Stimulated activated CD8-positive, alpha-beta memory T cell treated with anti-CD3 and anti-CD28 coated beads, Interleukin-15, amount 100 ng/mL, for 4 hours (primary cell): Measurements from ENCODE around the gene ZFP82.
A peak's percentile ranks its signal among the peaks of the same experiment; 100 is the strongest.

ENCODE experiments used
- DNase-seq, 2 donors: peaks; one replicate each; pipeline ENCODE4 v3.0.0-alpha.2; 2020; ENCODE audit warnings: low read depth in 2 of 2

ZFP82 gene

DNA sequence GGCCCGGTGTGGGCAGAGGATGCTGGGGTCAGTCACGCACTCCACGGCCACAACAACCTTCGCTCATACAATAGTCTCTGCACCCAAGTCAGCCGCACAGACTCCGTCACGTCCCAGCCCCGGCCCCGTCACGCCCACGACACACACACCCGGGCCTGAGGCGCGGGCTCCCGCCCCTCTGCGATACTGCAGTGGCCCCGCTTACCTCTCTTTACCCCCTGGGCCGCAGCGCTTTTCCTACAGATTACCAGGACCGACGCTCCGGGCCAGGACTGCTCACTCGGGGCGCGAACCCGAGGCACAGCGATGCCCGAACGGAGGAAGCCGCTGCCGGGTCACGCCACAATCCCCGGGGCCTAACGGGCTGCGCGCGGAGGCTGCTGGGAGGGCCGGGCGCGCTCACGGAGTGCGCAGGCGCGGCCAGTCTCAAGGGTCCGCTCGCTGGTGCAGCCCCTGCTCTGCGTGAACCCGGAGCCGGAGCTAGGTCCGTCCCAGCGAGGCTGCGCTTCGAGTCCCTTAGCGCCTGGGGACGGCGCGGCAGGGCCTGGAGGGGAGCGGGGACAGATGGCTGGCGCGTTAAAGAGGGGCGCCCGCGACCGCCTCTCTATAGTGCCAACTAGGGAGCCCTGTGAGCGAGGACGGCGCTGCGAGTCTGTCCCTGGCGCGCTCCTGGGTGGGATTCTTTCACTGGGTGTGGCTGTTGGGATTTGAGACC, at the start of gene ZFP82:
TSS of gene ZFP82 (minus strand) at position 358 of the 715 bp plus-strand sequence. CDS start 8,855 bp downstream, outside the sequence.
- peak; percentile 61 to 63 for DNase-seq

DNA sequence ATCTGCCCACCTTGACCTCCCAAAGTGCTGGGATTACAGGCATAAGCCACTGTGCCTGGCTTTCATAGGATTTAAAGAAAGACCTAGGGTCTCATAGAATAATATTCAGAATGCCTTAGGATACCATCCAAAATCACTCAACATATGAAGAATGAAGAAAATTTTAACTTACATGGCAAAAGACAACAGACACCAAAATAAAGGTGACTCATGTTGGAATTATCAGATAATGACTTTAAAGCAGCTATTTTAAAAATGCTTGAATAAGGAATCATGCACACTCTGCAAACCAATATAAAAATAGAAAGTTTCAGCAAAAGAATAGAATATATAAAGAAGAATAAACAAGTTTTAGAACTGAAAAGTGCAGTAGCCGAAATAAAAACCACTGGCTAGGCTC, 41.6 kb upstream of the ZFP82 start:
- DNase-seq: no peak

GRCh38 chr19:36456831-36457230, 38.4 kb upstream of the ZFP82 start:
- no peak for DNase-seq

GRCh38 chr19:36449059-36449670, 30.7 kb upstream of the ZFP82 start:
- no peak for DNase-seq

DNA sequence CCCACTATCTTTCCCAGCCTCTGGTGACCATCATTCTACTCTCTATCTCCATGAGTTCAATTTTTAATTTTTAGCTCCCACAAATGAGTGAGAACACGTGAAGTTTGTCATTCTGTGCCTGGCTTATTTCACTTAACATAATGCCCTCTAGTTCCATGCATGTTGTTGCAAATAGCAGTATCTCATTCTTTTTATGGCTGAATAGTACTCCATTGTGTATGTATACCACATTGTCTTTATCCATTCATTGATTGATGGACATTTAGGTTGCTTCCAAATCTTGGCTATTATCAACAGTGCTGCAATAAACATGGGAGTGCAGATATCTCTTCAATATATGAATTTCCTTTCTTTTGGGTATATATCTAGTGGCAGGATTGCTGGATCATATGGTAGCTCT, 22.9 kb upstream of the ZFP82 start:
- DNase-seq: no peak

DNA sequence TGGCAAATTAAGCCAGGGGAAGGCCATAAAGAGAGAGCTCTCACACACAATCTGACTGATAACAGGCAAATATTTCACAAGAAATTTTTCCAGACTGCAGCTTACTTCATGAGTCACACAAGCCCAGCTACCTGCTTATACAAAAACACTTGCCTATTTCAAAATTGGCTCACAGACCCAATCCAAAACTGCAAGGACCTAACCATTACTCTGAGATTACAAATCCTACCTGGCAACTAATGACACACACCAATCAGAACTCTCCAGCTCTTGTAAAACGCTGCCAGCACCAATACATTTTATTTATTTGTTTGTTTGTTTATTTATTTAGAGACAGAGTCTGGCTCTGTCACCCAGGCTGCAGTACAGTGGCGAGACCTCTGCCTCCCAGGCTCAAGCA, 18.1 kb upstream of the ZFP82 start:
- no peak for DNase-seq

GRCh38 chr19:36423925-36424324, 5.5 kb upstream of the ZFP82 start:
- no peak for DNase-seq

DNA sequence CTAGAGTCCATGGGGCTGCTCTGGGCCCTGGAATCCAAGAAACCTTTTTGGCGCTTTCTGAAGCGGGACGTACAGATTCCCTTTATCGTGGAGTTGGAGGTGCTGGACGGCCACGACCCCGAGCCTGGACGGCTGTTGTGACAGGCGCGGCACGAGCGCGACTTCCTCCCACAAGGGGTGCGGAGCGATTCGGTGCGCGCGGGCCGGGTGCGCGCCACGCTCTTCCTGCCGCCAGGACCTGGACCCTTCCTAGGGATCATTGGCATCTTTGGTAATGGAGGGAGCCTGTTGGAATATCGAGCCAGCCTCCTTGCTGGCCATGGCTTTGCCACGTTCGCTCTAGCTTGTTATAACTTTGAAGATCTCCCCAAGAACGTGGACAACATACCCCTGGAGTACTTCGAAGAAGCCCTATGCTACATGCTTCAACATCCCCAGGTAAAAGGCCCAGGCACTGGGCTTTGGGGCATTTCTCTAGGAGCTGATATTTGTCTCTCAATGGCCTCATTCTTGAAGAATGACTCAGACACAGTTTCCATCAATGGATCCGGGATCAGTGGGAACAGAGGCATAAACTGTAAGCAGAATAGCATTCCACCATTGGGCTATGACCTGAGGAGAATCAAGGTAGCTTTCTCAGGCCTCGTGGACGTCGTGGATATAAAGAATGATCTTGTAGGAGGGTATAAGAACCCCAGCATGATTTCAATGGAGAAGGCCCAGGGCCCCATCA, 3.5 kb upstream of the ZFP82 start:
- DNase-seq: no peak

- no peak for DNase-seq
Observed at GRCh38 chr19:36420961-36421748, 2.7 kb upstream of the ZFP82 start.

GRCh38 chr19:36417752-36418286, 625 bp downstream of the ZFP82 start:
- no peak for DNase-seq

- DNase-seq: no peak
Observed at GRCh38 chr19:36409841-36410240, 8.6 kb downstream of the ZFP82 start.

- no peak for DNase-seq
Observed at GRCh38 chr19:36408101-36408500, 10.3 kb downstream of the ZFP82 start.

DNA sequence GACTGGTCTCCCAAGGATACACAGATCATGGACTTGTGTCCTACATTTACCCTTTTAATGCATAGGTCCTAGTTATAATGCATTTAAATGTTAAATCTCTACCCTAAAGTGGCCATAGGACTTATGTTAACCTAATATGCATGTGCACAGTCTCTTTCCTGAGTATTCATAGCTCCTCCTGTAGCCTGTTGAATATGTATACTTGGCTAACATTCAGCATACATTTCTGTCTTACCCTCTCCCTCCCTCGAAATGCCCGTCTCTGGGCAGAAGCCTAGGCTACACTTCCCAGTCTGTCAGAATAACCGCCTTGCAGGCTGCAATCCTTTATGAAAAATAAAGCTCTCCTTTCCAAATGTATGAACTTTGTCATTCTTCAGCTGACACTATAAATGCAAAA, 13.9 kb downstream of the ZFP82 start:
- DNase-seq: no peak

- no peak for DNase-seq
Observed at GRCh38 chr19:36401475-36401874, 17.0 kb downstream of the ZFP82 start.

DNA sequence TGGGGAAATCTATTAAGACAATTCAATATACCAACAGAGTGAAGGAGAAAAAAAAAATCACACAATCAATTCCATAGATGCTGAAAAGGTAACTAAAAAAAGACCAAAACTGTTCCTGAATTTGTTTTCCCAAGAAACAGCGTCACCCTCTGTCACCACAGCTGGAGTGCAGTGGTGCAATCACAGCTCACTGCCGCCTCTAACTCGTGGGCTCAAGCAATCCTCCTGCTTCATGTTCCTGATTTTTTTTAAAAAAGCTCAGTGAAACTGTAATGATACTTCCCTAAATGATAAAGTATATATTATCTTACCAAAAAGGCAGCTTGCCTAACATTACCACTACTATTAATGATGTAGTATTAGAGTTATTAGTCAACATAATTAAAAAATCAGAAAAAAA, 19.9 kb downstream of the ZFP82 start:
- no peak for DNase-seq

DNA sequence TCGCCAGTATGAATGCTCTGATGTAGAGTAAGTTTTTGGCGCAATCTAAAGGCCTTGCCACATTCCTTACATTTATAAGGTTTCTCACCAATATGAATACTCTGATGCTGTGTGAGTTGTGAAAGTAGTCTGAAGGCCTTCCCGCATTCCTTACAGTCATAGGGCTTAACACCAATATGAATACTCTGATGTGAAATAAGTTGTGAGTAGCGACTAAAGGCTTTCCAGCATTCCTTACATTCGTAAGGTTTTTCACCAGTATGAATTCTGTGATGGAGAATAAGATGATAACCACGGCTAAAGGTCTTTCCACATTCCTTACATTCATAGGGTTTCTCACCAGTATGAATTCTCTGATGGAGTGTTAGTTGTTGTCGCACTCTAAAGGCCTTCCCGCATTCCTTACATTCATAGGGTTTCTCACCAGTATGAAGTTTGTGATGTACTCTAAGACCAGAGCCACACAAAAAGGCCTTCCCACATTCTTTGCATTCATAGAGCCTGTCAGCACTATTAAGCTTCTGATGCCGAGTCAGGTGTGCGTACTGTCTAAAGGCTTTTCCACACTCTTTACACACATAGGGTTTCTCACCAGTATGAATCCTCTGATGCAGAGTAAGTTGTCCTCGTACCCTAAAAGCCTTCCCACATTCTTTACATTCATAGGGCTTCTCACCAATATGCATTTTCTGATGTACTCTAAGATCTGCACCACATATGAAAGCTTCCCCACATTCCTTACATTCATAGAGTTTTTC, 25.3 kb downstream of the ZFP82 start:
- DNase-seq: no peak

GRCh38 chr19:36379510-36379819, 39.0 kb downstream of the ZFP82 start:
- no peak for DNase-seq

- DNase-seq: peak; percentile 93 to 97
Observed at GRCh38 chr19:36378625-36379509, 39.6 kb downstream of the ZFP82 start, which contains the start of gene ZFP14. ZFP14 (minus strand) TSS chr19:36379201; CDS start chr19:36367892, 11,309 bp downstream.

- DNase-seq: no peak
Observed at GRCh38 chr19:36377541-36378178, 40.8 kb downstream of the ZFP82 start.
